ENCODE results near the gene VPS13C.

DNA sequence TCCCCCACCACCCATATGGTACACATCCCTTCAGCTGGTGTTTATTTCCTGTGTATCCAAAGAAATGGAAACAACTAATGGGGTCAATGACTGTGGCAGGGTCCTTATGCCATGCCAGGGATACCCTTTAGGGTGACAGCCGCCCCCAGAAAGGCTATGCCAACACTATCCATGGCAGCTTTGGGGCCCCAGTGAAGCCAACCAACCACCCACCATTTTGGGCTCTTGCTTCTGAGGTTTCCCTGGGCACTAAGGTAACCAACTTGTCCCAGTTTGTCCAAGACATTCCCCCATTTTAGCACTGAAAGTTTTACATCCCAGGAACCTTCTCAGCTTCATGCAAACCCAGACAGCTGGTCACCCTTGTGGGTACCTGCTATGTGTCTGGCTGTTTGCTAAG lies 233.1 kb downstream of the VPS13C start:
- TF ChIP-seq POLR2A (IDR thresholded peaks at IDR 0.05): no peak
- TF ChIP-seq CTCF (IDR thresholded peaks at IDR 0.05): no peak
- TF ChIP-seq POLR2AphosphoS5 (IDR thresholded peaks at IDR 0.05): no peak

Data from stomach (tissue), 4 donors.